Measurements from ENCODE around the gene MGRN1.

GRCh38 chr16:4680673-4681470 lies 56.2 kb downstream of the MGRN1 start:
- TF ChIP-seq MAX (IDR thresholded peaks at IDR 0.05) (no peak), CEBPB (IDR thresholded peaks at IDR 0.05) (no peak), REST (IDR thresholded peaks at IDR 0.05; ENCODE audit: low read depth) (no peak), TAF1 (IDR thresholded peaks at IDR 0.05; ENCODE audit: low read depth) (no peak), YY1 (IDR thresholded peaks at IDR 0.05; ENCODE audit: low read depth) (no peak), EP300 (IDR thresholded peaks at IDR 0.05; ENCODE audit: borderline replicate concordance) (no peak)

Data from Ishikawa (cell line).